Omental fat pad (tissue), 4 donors: ENCODE results near the gene FNDC3A. TPM values are rescaled to one million over a fixed set of nuclear protein-coding genes. Genes with fewer than 3 reads are reported as not detected.

Experiments used
- ATAC-seq: fragments of 150-250 bp; one replicate; pipeline ENCODE4 v1.9.1; 2016; ENCODE audit warnings: mild to moderate bottlenecking, moderate library complexity; ENCODE audit not compliant: low FRiP score
- DNase-seq: peaks from one replicate; pipeline ENCODE4 v3.0.0-alpha.2; 2019; ENCODE audit warnings: low spot score
- CTCF ChIP-seq, 3 donors: fragments of 450-650 bp; IDR thresholded peaks; one replicate each; pipeline ENCODE4 v1.5.1; 2016 to 2017; ENCODE audit warnings: antibody characterized with exemption in 3 of 3, mild to moderate bottlenecking in 3 of 3, moderate library complexity in 2 of 3
- total RNA-seq, 4 donors: library from RNA; depleted of rRNA; stranded (reverse); fragments of >200 nt; gene quantifications; one replicate each; pipeline ENCODE4 v1.1.0, GENCODE V29; 2016

Gene FNDC3A
- total RNA-seq, 4 donors from 2014 or later: 53.7 to 59.8 (median 56.4) TPM

GRCh38 chr13:49221590-49221965 lies 245.9 kb downstream of the FNDC3A start:
- no peak for DNase-seq
- no peak for ATAC-seq
- no peak for TF ChIP-seq CTCF (IDR thresholded peaks at IDR 0.05)

DNA sequence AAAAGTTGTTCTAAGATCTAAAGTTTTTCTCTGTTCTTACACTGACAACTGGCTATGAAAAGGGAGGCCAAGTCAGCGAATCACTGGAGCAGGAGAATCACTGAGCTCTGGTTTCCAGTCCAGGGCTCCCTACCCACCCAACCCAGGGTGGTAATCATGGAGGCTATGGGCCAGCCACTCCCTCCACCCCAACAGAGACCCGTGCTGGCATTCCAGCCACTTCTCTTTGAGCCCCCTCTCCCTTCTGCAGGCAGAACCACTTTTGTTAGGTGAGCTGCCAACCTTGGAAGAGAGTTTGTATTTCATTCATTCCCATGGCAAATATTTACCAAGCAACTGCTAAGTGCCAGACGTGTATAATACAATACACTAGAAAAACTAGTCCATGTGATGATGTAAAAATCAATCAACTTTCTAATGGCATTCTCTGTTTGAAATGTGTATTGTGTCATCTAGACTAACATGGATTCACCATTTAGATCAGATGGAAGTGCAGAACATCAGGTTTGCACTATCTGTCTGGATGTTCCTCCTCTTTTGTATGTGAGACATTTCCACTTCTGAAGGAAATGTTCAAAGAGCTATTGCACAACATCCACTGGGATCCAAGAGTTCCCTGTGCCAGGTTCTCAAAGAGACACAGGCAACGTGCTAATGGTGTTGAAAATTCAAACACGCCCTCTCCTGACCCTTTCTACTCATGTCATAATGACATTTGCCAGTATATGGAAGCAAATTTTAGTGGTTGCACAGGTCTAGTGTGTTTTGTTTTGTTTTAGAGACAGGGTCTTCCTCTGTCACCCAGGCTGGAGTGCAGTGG lies 249.7 kb downstream of the FNDC3A start:
- ATAC-seq (peak; percentile 34), DNase-seq (no peak)
- no peak for TF ChIP-seq CTCF (IDR thresholded peaks at IDR 0.05)

- TF ChIP-seq CTCF (IDR thresholded peaks at IDR 0.05): no peak
- no peak for DNase-seq
- no peak for ATAC-seq
These were observed 250.9 kb downstream of the FNDC3A start for GRCh38 chr13:49226613-49227012.

GRCh38 chr13:49234741-49235140 lies 259.0 kb downstream of the FNDC3A start:
- no peak for ATAC-seq

GRCh38 chr13:49235856-49236431 lies 260.2 kb downstream of the FNDC3A start:
- ATAC-seq (no peak), DNase-seq (no peak)
- no peak for TF ChIP-seq CTCF (IDR thresholded peaks at IDR 0.05)

More at GRCh38 chr13:49234741-49235140, 259.0 kb downstream of the FNDC3A start:
- DNase-seq: no peak
- no peak for TF ChIP-seq CTCF (IDR thresholded peaks at IDR 0.05)

- ATAC-seq (no peak), DNase-seq (no peak)
- TF ChIP-seq CTCF (IDR thresholded peaks at IDR 0.05): no peak
These were observed 262.9 kb downstream of the FNDC3A start for GRCh38 chr13:49238621-49239020.

GRCh38 chr13:49240017-49240416 lies 264.3 kb downstream of the FNDC3A start:
- DNase-seq: no peak
- peak; percentile 66 for ATAC-seq
- no peak for TF ChIP-seq CTCF (IDR thresholded peaks at IDR 0.05)
